GM06990 (cell line): ENCODE results near the gene NCAM1.

Source experiments
- DNase-seq: peaks from one replicate; pipeline ENCODE4 v3.0.0-alpha.2; 2011; ENCODE audit not compliant: insufficient read length; ENCODE audit errors: extremely low read depth
- H3K27me3 ChIP-seq: replicated peaks from 2 replicates; pipeline ENCODE4 v1.6.0; 2011; ENCODE audit warnings: low read length; ENCODE audit not compliant: control insufficient read depth, insufficient read depth
- H3K36me3 ChIP-seq: 2 replicates; pipeline ENCODE4 v1.5.1; 2011; ENCODE audit warnings: low read length; ENCODE audit not compliant: control insufficient read depth, insufficient read depth
- H3K4me3 ChIP-seq: replicated peaks from 2 replicates; pipeline ENCODE4 v1.5.1; 2011; ENCODE audit warnings: low read depth, mild to moderate bottlenecking, control low read depth, low read length
- CTCF ChIP-seq: IDR thresholded peaks from 2 replicates; pipeline ENCODE4 v1.5.1; 2011; ENCODE audit warnings: low read length, control low read depth, mild to moderate bottlenecking, inconsistent platforms; ENCODE audit not compliant: insufficient read depth, poor library complexity, severe bottlenecking

The NCAM1 gene

DNA sequence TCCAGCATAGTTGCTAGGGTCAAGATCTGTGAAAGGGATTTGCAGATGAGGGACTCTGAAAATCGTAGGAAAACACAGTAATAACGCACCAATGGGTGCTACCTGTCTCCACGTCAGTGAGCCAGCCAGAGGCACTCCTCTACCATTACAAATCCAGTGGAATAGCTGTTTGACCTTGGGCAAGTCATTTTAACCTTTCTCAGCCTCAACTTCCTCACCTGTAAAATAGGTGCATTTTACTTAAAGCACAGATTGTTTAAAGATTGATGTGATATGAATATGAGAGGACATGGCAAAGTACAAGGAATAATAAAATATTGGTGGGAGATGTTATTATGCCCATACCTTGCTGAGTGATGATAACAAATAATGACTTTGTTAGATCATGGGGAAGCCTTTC is 205.1 kb downstream of the NCAM1 start:
- Histone ChIP-seq H3K36me3 (no peaks in the 10 kb centered on the region), H3K27me3 (peaks cover 1% of the 10 kb centered on the region; the same call in 1 of the 2 replicates), H3K4me3 (no peak overlapping the region)
- no peak for DNase-seq
- no peak for TF ChIP-seq CTCF

DNA sequence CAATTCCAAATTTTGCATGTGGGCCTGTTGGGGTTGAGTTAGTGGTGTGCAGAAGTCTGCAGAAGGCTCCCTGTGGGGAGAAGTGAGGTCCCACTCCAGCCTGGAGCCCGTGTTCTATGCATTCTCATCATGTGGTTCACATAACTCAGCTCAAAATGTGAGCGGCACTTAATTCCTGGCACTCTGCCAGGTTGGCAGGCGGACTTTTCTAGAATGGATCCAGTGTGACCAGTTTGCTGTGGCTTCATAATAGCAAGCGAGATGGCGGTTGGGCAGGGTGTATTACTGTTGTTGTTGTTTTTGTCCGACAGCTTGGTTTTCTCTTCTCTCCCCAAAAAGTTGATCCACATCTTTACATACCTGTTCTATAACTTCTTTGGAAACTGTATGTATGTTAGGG is 206.4 kb downstream of the NCAM1 start:
- DNase-seq = no peak
- H3K36me3 ChIP-seq = no peaks in the 10 kb centered on the region
- no peak for TF ChIP-seq CTCF
- no peak overlapping the region for H3K4me3 ChIP-seq
- peaks cover 1% of the 10 kb centered on the region; the same call in 1 of the 2 replicates for H3K27me3 ChIP-seq

GRCh38 chr11:113168354-113169342 is 207.4 kb downstream of the NCAM1 start:
- Histone ChIP-seq H3K27me3 (peaks cover 1% of the 10 kb centered on the region; the same call in 1 of the 2 replicates), H3K36me3 (no peaks in the 10 kb centered on the region), H3K4me3 (no peak overlapping the region)
- no peak for TF ChIP-seq CTCF
- DNase-seq = no peak

DNA sequence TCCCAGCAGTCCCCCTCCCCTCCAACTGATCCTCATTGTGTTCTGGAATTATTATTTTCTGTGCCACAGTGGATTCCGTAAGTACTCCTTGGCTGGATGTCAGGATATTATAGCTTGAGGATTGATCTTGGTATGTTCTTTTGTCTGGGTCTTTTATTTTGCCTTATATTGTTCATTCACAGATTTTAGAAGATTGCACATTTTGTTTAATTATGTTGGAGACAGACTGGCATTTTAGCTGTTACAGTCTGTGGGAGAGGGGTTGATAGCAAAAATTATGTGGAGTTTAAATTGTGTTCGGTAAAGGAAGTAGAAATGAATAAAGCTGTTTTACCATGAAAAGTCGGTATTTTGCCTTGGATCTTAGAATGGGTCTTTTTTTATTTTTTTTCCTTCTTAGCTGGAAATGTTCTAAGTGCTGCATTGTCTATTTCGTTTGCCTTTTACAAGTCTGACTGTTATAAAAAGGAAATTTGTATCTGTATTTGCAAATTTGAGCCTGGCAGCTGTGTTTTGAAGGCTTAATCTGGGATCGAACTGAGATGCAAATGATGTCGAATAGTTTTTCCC is 211.2 kb downstream of the NCAM1 start:
- Histone ChIP-seq H3K4me3 (no peak overlapping the region), H3K36me3 (no peaks in the 10 kb centered on the region), H3K27me3 (no peaks in the 10 kb centered on the region; the same call in none of the 2 replicates)
- no peak for DNase-seq
- no peak for TF ChIP-seq CTCF

DNA sequence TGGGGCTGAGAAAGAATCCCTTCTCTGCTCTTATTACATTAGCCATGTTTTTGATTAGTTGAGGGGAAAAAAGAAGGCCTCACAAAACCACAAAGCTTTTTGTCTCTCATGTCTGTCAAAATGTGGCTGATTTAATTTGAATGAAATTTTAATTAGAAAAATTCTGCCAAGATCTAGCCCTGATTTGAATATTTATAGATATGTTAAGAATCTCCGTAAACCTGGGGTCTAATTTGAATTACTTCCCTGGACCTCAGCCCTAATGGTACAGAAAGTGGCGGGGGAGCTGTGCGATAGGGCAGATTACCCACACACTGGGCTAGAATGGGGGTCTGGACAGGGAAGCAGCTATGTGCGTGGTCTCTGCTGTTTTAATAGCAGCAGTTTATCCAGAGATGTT is 211.9 kb downstream of the NCAM1 start:
- TF ChIP-seq CTCF = no peak
- no peak for DNase-seq
- Histone ChIP-seq H3K27me3 (no peaks in the 10 kb centered on the region; the same call in none of the 2 replicates), H3K36me3 (no peaks in the 10 kb centered on the region), H3K4me3 (no peak overlapping the region)
